Fibroblast of lung (primary cell): Measurements from ENCODE around the gene ANAPC16.

Experiments
- CTCF ChIP-seq, 2 donors: IDR thresholded peaks in 1 of 2; conservative IDR thresholded peaks in 1 of 2; 1 replicate in 1 of 2; 2 replicates in 1 of 2; pipeline ENCODE4 v1.5.1; 2011 to 2012; ENCODE audit warnings: low read length in 2 of 2, control low read depth in 1 of 2, inconsistent platforms in 1 of 2, low read depth in 1 of 2, mild to moderate bottlenecking in 1 of 2
- EZH2 ChIP-seq: IDR thresholded peaks from 2 replicates; pipeline ENCODE4 v1.5.1; 2012; ENCODE audit warnings: low read length, control low read depth, mild to moderate bottlenecking; ENCODE audit errors: missing control alignments

- no peak for TF ChIP-seq CTCF (conservative IDR thresholded peaks at IDR 0.05 in 1 of 2, IDR thresholded peaks at IDR 0.05 in 1 of 2; ENCODE audit: low read depth in 1 of 2, low read length in 2 of 2)
- TF ChIP-seq EZH2 = no peak
Observed at GRCh38 chr10:72250666-72251065, 34.9 kb downstream of the ANAPC16 start.
